ENCODE measurements around the gene AKAP6. TPM values are rescaled to one million over a fixed set of nuclear protein-coding genes. Genes with fewer than 3 reads are reported as not detected.

AKAP6 gene
- total RNA-seq, 8 experiments from 2014 or later = 0.76 to 92.9 (median 54.0) TPM

DNA sequence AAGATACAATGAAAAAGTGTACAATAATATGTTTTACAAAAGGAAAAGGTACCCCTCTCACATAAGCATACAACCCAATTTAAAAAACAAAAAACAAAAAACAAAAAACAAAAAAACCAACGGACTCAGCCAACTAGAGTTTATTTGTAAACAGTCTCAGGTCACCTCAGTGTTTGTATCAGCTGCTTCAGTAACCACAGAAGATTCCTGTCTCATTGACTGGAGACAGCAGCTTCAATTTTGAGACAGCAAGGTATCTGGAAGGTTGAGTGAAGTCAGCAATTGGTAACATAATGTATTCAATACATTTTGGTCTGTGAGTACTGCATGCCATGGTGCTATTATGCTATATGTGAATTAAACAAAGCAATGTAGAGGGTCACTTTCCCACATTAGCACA, 201.7 kb downstream of the AKAP6 start:
- in situ Hi-C loops (cut with MboI; ENCODE audit: low pct_unique_long_range_greater_than_20kb in 2 of 9, low sequenced_read_pairs in 9 of 9, unreplicated experiment in 9 of 9) = no loop called here
- WGBS, 10 experiments = 0 to 60% (median 18%) methylated on average over 1 of the region's 1 CpG; no CpG with 5 or more reads in 2 of the 10 experiments
- no peak for ATAC-seq (replicated peaks in 6 of 8)
- H3K4me1 ChIP-seq (replicated peaks in 1 of 2) = no peaks in the 10 kb centered on the region
- H3K27ac ChIP-seq = no peak overlapping the region
- no peak overlapping the region for H3K4me3 ChIP-seq

DNA sequence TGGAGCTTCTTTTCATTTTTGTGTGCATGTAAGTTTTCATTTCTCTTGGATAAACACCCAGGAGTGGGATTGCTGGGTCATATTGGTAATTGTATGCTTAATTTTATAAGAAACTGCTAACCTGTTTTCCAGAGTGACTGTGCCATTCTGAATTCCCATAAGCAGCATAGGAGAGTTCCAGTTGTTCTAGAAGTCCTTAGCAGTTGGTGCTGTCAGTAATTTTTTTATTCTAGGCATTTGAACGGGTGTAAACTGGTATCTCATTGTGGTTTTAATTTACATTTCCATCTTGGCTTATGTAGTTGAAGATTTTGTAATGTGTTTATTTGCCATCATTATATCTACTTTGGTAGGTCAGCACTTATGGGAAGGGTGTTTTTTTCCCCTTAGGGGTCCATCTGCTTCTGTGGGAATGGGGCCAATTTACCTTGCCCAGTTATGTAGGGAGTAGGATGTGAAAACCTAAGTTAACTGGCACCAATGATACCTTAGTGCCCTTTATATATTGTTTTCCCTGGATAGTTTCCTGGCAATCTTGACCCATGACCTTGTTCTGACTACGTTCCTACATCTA, 202.9 kb downstream of the AKAP6 start:
- Histone ChIP-seq H3K4me1 (replicated peaks in 1 of 2) (no peaks in the 10 kb centered on the region), H3K27ac (no peak overlapping the region), H3K4me3 (no peak overlapping the region)
- in situ Hi-C loops (cut with MboI; ENCODE audit: low pct_unique_long_range_greater_than_20kb in 2 of 9, low sequenced_read_pairs in 9 of 9, unreplicated experiment in 9 of 9) = no loop called here
- no peak for ATAC-seq (replicated peaks in 6 of 8)
- WGBS, 10 experiments = 0 to 80% (median 39%) methylated on average over 1 to 2 of the region's 2 CpGs; no CpG with 5 or more reads in 2 of the 10 experiments

DNA sequence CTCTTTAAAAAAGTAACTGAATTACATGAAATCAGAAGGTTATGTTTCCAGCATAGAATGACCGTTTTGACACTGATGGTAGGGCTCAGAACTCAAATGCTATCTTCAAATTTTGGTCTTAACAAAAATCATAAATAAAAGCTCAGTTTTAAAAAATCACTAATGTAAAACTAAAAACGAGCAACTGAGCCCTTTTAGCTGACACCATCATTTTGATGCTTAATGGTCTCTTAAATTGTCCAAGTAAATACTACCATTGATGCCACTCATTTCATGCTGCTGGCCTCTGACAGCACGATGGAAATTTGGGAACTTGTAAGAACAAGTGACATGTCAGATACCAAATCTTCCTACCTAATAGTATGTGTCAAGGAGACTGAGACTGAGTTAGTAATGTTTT, 205.0 kb downstream of the AKAP6 start:
- H3K27ac ChIP-seq = no peak overlapping the region
- ATAC-seq (replicated peaks in 6 of 8) = no peak
- WGBS, 10 experiments = 28 to 83% (median 67%) methylated on average over 1 to 3 of the region's 3 CpGs
- in situ Hi-C loops (cut with MboI; ENCODE audit: low pct_unique_long_range_greater_than_20kb in 2 of 9, low sequenced_read_pairs in 9 of 9, unreplicated experiment in 9 of 9) = no loop called here
- no peak overlapping the region for H3K4me3 ChIP-seq
- no peaks in the 10 kb centered on the region for H3K4me1 ChIP-seq (replicated peaks in 1 of 2)

DNA sequence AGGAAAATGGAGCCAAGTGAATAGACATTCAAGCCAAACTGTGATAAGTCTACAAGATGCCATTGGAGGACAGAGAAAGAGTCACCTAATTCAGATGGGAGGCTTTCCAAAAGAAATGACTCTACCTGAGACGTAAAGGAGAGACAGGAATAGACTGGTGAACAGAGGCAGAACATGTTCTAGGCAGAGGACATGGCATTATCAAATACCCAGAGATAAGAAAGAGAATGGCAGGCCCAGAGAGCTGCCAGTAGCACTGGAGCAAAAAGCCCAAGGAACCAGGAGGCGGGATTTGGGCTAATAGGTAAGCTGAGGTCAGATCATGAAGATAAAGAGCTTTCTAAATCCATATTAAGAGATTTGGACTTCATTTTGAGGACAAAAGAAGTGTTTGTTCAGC, 207.1 kb downstream of the AKAP6 start:
- H3K27ac ChIP-seq = no peak overlapping the region
- no peak for ATAC-seq (replicated peaks in 6 of 8)
- in situ Hi-C loops (cut with MboI; ENCODE audit: low pct_unique_long_range_greater_than_20kb in 2 of 9, low sequenced_read_pairs in 9 of 9, unreplicated experiment in 9 of 9) = no loop called here
- no peaks in the 10 kb centered on the region for H3K4me1 ChIP-seq (replicated peaks in 1 of 2)
- 53 to 100% (median 61%) methylated on average over 1 to 2 of the region's 2 CpGs; no CpG with 5 or more reads in 2 of the 10 experiments for WGBS, 10 experiments
- H3K4me3 ChIP-seq = no peak overlapping the region

DNA sequence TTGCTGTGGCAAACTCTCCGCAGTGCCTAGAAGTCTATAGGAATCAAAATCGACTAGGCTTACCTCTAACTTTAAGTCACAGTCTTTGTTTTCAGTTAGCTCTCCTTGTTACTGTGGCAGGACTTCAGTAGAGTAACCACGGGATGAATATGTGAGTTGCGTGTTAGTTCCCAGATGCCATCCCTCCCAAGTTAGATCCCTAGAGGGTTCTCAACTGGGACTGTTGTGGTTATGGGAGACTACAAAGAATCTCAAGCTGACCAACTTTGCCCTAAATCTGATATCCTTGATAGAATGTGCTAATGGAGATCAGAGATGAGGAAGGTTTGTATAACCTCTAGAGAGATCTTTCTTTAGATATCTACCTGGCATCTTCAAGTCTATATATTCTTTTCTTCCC, 208.1 kb downstream of the AKAP6 start:
- in situ Hi-C loops (cut with MboI; ENCODE audit: low pct_unique_long_range_greater_than_20kb in 2 of 9, low sequenced_read_pairs in 9 of 9, unreplicated experiment in 9 of 9) = no loop called here
- ATAC-seq (replicated peaks in 6 of 8) = no peak
- Histone ChIP-seq H3K4me3 (no peak overlapping the region), H3K27ac (no peak overlapping the region), H3K4me1 (replicated peaks in 1 of 2) (no peaks in the 10 kb centered on the region)
- 68 to 92% (median 80%) methylated on average over 2 to 4 of the region's 4 CpGs; no CpG with 5 or more reads in 4 of the 10 experiments for WGBS, 10 experiments

DNA sequence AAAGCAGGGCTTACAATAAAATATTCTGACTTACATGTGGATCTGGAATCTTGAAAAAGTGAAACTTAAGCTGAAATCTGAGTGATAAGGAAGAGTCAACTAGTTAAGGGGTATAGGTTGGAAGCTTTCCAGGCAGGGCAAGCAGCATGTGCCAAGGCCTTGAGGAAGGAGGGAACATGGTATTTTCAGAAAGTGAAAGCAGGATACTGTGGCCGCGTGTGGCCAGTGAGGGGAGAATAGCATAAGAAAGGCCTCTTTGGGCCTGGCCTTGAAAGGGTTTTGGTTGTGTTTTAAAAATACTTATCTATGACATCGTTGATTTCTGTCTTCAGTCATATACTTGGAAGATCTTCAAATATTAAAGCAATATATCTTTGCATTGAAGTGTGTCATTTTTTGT, 213.4 kb downstream of the AKAP6 start:
- in situ Hi-C loops (cut with MboI; ENCODE audit: low pct_unique_long_range_greater_than_20kb in 2 of 9, low sequenced_read_pairs in 9 of 9, unreplicated experiment in 9 of 9) = no loop called here
- Histone ChIP-seq H3K4me1 (replicated peaks in 1 of 2) (peaks cover 5 to 7% of the 10 kb centered on the region in 2 donors), H3K4me3 (no peak overlapping the region), H3K27ac (no peak overlapping the region)
- WGBS, 10 experiments = 55 to 89% (median 71%) methylated on average over 1 to 3 of the region's 3 CpGs; no CpG with 5 or more reads in 1 of the 10 experiments
- no peak for ATAC-seq (replicated peaks in 6 of 8)

DNA sequence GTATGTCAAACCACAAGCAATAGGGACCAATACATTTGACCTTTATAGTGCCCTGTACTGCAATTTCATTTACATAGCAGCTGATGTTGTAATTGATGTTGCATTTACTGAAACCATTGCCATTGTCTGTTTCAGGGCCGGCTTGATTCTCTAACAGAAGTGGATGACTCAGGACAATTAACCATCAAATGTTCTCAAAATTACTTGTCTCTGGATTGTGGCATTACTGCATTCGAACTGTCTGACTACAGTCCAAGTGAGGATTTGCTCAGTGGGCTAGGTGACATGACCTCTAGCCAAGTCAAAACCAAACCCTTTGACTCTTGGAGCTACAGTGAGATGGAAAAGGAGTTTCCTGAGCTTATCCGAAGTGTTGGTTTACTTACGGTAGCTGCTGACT, 216.0 kb downstream of the AKAP6 start:
- in situ Hi-C loops (cut with MboI; ENCODE audit: low pct_unique_long_range_greater_than_20kb in 2 of 9, low sequenced_read_pairs in 9 of 9, unreplicated experiment in 9 of 9) = no loop called here
- Histone ChIP-seq H3K4me1 (replicated peaks in 1 of 2) (peaks cover 5 to 7% of the 10 kb centered on the region in 2 donors), H3K27ac (no peak overlapping the region), H3K4me3 (no peak overlapping the region)
- 20 to 94% (median 77%) methylated on average over 2 to 4 of the region's 4 CpGs; no CpG with 5 or more reads in 3 of the 10 experiments for WGBS, 10 experiments
- peak in 5 of 8 experiments; percentile 36 to 78 (median 72) for ATAC-seq (replicated peaks in 6 of 8)

DNA sequence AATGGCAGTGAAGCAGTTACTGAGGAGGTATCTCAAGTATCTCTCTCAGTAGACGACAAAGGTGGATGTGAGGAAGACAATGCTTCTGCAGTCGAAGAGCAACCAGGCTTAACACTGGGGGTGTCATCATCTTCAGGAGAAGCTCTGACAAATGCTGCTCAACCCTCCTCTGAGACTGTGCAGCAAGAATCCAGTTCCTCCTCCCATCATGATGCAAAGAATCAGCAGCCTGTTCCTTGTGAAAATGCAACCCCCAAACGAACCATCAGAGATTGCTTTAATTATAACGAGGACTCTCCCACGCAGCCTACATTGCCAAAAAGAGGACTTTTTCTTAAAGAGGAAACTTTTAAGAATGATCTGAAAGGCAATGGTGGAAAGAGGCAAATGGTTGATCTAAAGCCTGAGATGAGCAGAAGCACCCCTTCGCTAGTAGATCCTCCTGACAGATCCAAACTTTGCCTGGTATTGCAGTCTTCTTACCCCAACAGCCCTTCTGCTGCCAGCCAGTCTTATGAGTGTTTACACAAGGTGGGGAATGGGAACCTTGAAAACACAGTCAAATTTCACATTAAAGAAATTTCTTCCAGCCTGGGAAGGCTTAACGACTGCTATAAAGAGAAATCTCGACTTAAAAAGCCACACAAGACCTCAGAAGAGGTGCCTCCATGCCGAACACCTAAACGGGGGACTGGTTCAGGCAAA, 216.6 kb downstream of the AKAP6 start:
- in situ Hi-C loops (cut with MboI; ENCODE audit: low pct_unique_long_range_greater_than_20kb in 2 of 9, low sequenced_read_pairs in 9 of 9, unreplicated experiment in 9 of 9) = no loop called here
- H3K4me1 ChIP-seq (replicated peaks in 1 of 2) = peaks cover 5 to 7% of the 10 kb centered on the region in 2 donors
- no peak for ATAC-seq (replicated peaks in 6 of 8)
- no peak overlapping the region for H3K4me3 ChIP-seq
- no peak overlapping the region for H3K27ac ChIP-seq
- 30 to 94% (median 68%) methylated on average over 1 to 10 of the region's 10 CpGs for WGBS, 10 experiments

DNA sequence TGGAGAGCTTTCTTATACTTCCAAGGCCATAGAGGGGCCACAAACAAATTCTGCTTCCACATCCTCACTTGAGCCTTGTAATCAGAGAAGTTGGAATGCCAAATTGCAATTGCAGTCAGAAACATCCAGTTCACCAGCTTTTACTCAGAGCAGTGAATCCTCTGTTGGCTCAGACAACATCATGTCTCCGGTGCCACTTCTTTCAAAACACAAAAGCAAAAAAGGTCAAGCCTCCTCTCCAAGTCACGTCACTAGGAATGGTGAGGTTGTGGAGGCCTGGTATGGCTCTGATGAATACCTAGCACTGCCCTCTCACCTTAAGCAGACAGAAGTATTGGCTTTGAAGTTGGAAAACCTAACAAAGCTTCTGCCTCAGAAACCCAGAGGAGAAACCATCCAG, 217.1 kb downstream of the AKAP6 start:
- 29 to 93% (median 80%) methylated on average over 1 to 2 of the region's 2 CpGs; no CpG with 5 or more reads in 3 of the 10 experiments for WGBS, 10 experiments
- no peak for ATAC-seq (replicated peaks in 6 of 8)
- H3K27ac ChIP-seq = no peak overlapping the region

DNA sequence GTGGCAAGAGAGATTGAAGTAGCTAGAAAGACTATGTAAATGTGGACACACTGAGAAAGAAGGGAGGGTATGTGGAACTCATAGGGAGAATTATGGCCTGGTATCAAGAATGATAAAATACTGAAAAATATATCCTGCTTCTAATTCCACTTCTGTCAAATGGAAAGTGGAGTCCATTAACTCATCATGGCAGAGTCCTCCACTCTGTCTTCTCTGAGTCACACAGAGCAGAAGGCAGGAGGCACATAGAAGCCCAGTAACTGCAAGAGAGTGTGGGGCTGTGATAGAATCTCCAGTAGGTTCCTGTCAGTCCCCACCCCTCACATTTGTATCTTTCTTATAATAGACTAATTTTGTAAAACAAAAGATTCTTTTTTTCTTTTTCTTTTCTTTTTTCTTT, 223.7 kb downstream of the AKAP6 start:
- Histone ChIP-seq H3K4me3 (no peak overlapping the region), H3K27ac (no peak overlapping the region), H3K4me1 (replicated peaks in 1 of 2) (no peaks in the 10 kb centered on the region)
- in situ Hi-C loops (cut with MboI; ENCODE audit: low pct_unique_long_range_greater_than_20kb in 2 of 9, low sequenced_read_pairs in 9 of 9, unreplicated experiment in 9 of 9) = loop anchor here in 1 of 9 experiments (25.0 kb wide), 1 partner anchor 1235 kb away; no protein-coding TSS in a partner anchor
- ATAC-seq (replicated peaks in 6 of 8) = peak in 2 of 8 experiments; percentile 34 to 41

More for the DNA sequence above, 217.1 kb downstream of the AKAP6 start:
- Histone ChIP-seq H3K4me1 (replicated peaks in 1 of 2) (peaks cover 5 to 7% of the 10 kb centered on the region in 2 donors), H3K4me3 (no peak overlapping the region)
- in situ Hi-C loops (cut with MboI; ENCODE audit: low pct_unique_long_range_greater_than_20kb in 2 of 9, low sequenced_read_pairs in 9 of 9, unreplicated experiment in 9 of 9) = no loop called here

DNA sequence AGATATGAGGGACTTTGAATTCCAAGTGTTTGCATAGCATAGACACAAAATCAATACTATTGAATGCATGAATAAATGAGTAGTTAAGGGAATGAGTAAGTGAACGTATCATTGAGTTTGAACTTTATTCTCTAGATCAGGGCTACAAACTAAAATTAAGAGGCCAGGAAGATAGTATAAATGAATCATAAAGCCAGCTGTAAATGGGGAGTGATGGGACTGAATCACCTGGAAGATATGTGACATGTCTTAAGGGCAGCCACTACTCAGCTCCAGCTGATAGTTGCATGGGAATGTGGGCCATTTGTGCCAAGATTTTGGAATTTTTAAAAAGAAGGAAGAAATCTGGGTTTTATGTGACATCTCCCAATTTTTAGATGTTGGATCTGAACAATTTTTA, 229.9 kb downstream of the AKAP6 start:
- H3K4me3 ChIP-seq = no peak overlapping the region
- no peak for ATAC-seq (replicated peaks in 6 of 8)
- H3K27ac ChIP-seq = no peak overlapping the region
- WGBS, 10 experiments = 11 to 100% (median 55%) methylated on average over 1 of the region's 1 CpG; no CpG with 5 or more reads in 1 of the 10 experiments
- in situ Hi-C loops (cut with MboI; ENCODE audit: low pct_unique_long_range_greater_than_20kb in 2 of 9, low sequenced_read_pairs in 9 of 9, unreplicated experiment in 9 of 9) = loop anchor here in 1 of 9 experiments (25.0 kb wide), 1 partner anchor 1228 kb away; no protein-coding TSS in a partner anchor
- H3K4me1 ChIP-seq (replicated peaks in 1 of 2) = no peaks in the 10 kb centered on the region

DNA sequence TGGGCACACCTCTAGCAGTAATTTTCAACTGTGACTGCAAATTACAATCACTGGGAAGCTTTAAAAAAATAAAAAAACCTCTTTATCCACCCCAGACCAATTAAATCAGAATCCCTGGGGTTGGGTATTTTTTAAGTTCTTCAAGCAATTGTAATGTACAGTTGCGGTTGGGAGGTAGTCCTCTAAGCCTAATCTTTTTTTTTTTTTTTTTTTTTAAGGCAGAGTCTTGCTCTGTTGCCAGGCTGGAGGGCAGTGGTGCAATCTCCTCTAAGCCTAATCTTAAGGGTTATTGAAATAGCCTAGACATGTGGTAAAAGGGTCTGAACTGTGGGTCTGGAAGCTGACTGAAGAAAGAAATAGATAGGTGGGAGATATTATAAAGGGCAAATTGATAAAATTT, 230.5 kb downstream of the AKAP6 start:
- H3K4me1 ChIP-seq (replicated peaks in 1 of 2) = no peaks in the 10 kb centered on the region
- in situ Hi-C loops (cut with MboI; ENCODE audit: low pct_unique_long_range_greater_than_20kb in 2 of 9, low sequenced_read_pairs in 9 of 9, unreplicated experiment in 9 of 9) = loop anchor here in 1 of 9 experiments (25.0 kb wide), 1 partner anchor 1228 kb away; no protein-coding TSS in a partner anchor
- H3K27ac ChIP-seq = no peak overlapping the region
- WGBS, 10 experiments = 50 to 100% (median 67%) methylated on average over 1 of the region's 1 CpG; no CpG with 5 or more reads in 5 of the 10 experiments
- no peak overlapping the region for H3K4me3 ChIP-seq
- ATAC-seq (replicated peaks in 6 of 8) = peak in 2 of 8 experiments; percentile 36 to 41

DNA sequence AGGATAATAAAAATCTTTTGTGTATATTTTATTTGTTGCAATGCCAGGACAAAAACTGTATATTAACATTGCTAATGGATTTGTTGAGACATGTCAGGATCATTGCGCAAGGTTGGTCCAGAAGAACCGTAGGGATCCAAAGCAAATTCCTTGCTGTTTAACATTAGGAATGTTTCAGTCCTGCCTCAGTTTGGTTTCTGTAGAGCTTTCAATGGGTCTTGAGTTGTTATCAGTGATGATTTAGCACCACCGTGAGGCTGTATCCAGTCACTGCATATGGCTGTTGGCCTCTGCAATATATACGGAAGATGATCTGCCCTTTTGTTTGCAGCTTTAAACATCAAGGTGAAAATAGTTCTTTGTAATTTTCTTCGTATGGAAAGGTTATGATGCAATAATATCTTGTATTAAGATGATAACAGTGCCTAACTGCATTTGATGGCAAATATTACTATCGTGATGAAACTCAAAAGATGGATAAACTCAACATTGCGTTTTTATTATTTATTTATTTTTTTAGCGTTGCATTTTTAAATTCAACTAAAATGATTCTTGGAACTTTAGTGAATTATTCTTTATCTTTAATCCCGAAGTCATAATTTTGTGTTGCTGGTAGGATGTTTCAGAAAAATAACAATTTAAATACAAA, 231.2 kb downstream of the AKAP6 start:
- WGBS, 10 experiments = 19 to 47% (median 35%) methylated on average over 4 to 9 of the region's 9 CpGs
- in situ Hi-C loops (cut with MboI; ENCODE audit: low pct_unique_long_range_greater_than_20kb in 2 of 9, low sequenced_read_pairs in 9 of 9, unreplicated experiment in 9 of 9) = loop anchor here in 1 of 9 experiments (25.0 kb wide), 1 partner anchor 1227 kb away; no protein-coding TSS in a partner anchor
- ATAC-seq (replicated peaks in 6 of 8) = peak; percentile 52 to 90 (median 82)
- Histone ChIP-seq H3K27ac (no peak overlapping the region), H3K4me3 (no peak overlapping the region), H3K4me1 (replicated peaks in 1 of 2) (no peaks in the 10 kb centered on the region)
